Measurements from ENCODE around the gene FOXO3. TPM values are rescaled to one million over a fixed set of nuclear protein-coding genes. Genes with fewer than 3 reads are reported as not detected.

Gene FOXO3
- total RNA-seq, 2 donors from 2014 or later = 33.4 to 61.7 TPM

GRCh38 chr6:108730635-108731515 lies 170.2 kb downstream of the FOXO3 start:
- no peaks in the 10 kb centered on the region for H3K36me3 ChIP-seq
- H3K27me3 ChIP-seq = no peaks in the 10 kb centered on the region
- H3K4me3 ChIP-seq = no peak overlapping the region
- DNase-seq = no peak
- no peak overlapping the region for H3K9ac ChIP-seq (ENCODE audit: low read depth in 2 of 2, low read length in 2 of 2)
- H3K9me3 ChIP-seq = no peaks in the 10 kb centered on the region
- H3K4me1 ChIP-seq = no peaks in the 10 kb centered on the region
- intact Hi-C loops (cut with DNase I) = no loop called here
- no peak overlapping the region for H3K27ac ChIP-seq
- TF ChIP-seq CTCF (IDR thresholded peaks at IDR 0.05) = no peak

GRCh38 chr6:108732091-108732870 lies 171.6 kb downstream of the FOXO3 start:
- H3K4me3 ChIP-seq = no peak overlapping the region
- no peak overlapping the region for H3K27ac ChIP-seq
- no peak for TF ChIP-seq CTCF (IDR thresholded peaks at IDR 0.05)
- H3K36me3 ChIP-seq = no peaks in the 10 kb centered on the region
- H3K27me3 ChIP-seq = no peaks in the 10 kb centered on the region
- intact Hi-C loops (cut with DNase I) = no loop called here
- no peaks in the 10 kb centered on the region for H3K4me1 ChIP-seq
- no peaks in the 10 kb centered on the region for H3K9me3 ChIP-seq
- H3K9ac ChIP-seq (ENCODE audit: low read depth in 2 of 2, low read length in 2 of 2) = no peak overlapping the region
- DNase-seq = peak; percentile 49

- Histone ChIP-seq H3K4me3 (no peak overlapping the region), H3K27ac (no peak overlapping the region), H3K36me3 (no peaks in the 10 kb centered on the region), H3K9ac (ENCODE audit: low read depth in 2 of 2, low read length in 2 of 2) (no peak overlapping the region), H3K9me3 (no peaks in the 10 kb centered on the region), H3K4me1 (no peaks in the 10 kb centered on the region), H3K27me3 (no peaks in the 10 kb centered on the region)
- no peak for TF ChIP-seq CTCF (IDR thresholded peaks at IDR 0.05)
- DNase-seq = no peak
- intact Hi-C loops (cut with DNase I) = no loop called here
These were observed 172.3 kb downstream of the FOXO3 start for GRCh38 chr6:108733051-108733450.

GRCh38 chr6:108733706-108734265 lies 173.1 kb downstream of the FOXO3 start:
- no peak for DNase-seq
- H3K27ac ChIP-seq = no peak overlapping the region
- intact Hi-C loops (cut with DNase I) = no loop called here

More at GRCh38 chr6:108733706-108734265, 173.1 kb downstream of the FOXO3 start:
- Histone ChIP-seq H3K36me3 (no peaks in the 10 kb centered on the region), H3K27me3 (no peaks in the 10 kb centered on the region), H3K9ac (ENCODE audit: low read depth in 2 of 2, low read length in 2 of 2) (no peak overlapping the region), H3K4me3 (no peak overlapping the region), H3K4me1 (no peaks in the 10 kb centered on the region), H3K9me3 (no peaks in the 10 kb centered on the region)
- no peak for TF ChIP-seq CTCF (IDR thresholded peaks at IDR 0.05)
